NK-92 treated with Interleukin-12 subunit alpha and Interleukin-12 subunit beta, amount 100 ng/mL, for 24 hours (cell line): ENCODE results near the gene IL12RB2.
"Not testable (repeated sequence)": the region's sequence is repeated elsewhere in the genome, so short reads cannot be mapped to it uniquely, and the experiment has no call there.

Source experiments
- DNase-seq: peaks from one replicate; lab custom pipeline; 2025; lab: John Stamatoyannopoulos, UW

The IL12RB2 gene

GRCh38 chr1:67431156-67431765 is 123.6 kb downstream of the IL12RB2 start:
- no peak for DNase-seq

GRCh38 chr1:67431869-67432578 is 124.4 kb downstream of the IL12RB2 start:
- DNase-seq = no peak

- DNase-seq = no peak
Observed at GRCh38 chr1:67432745-67433144, 125.1 kb downstream of the IL12RB2 start.

- no peak for DNase-seq
Observed at GRCh38 chr1:67433837-67434236, 126.2 kb downstream of the IL12RB2 start.

- no peak for DNase-seq
Observed at GRCh38 chr1:67434491-67434890, 126.8 kb downstream of the IL12RB2 start.

GRCh38 chr1:67436511-67437055 is 128.9 kb downstream of the IL12RB2 start:
- DNase-seq = no peak

- DNase-seq = no peak
Observed at GRCh38 chr1:67437961-67438360, 130.3 kb downstream of the IL12RB2 start.

GRCh38 chr1:67439277-67440029 is 131.8 kb downstream of the IL12RB2 start:
- no peak for DNase-seq

- DNase-seq = no peak
Observed at GRCh38 chr1:67440339-67440738, 132.7 kb downstream of the IL12RB2 start.

GRCh38 chr1:67441183-67441582 is 133.5 kb downstream of the IL12RB2 start:
- DNase-seq = no peak

GRCh38 chr1:67441739-67442281 is 134.1 kb downstream of the IL12RB2 start:
- DNase-seq = no peak

GRCh38 chr1:67446014-67446413 is 138.3 kb downstream of the IL12RB2 start:
- not testable (repeated sequence) for DNase-seq
